HEK293T (cell line): ENCODE data around the gene SNX4.
"Not testable (repeated sequence)": the region's sequence is repeated elsewhere in the genome, so short reads cannot be mapped to it uniquely, and the experiment has no call there.

Experiments used
- CTCF ChIA-PET: fragments of 350-600 bp; formaldehyde crosslinking; extraction: SDS; loops from one replicate; lab custom pipeline; 2021; ENCODE audit warnings: antibody characterized with exemption, inconsistent platforms; lab: Yijun Ruan, JAX
- POLR2A ChIA-PET: fragments of 350-600 bp; formaldehyde crosslinking; extraction: SDS; loops from one replicate; lab custom pipeline; 2020; ENCODE audit warnings: antibody characterized with exemption, inconsistent platforms; lab: Yijun Ruan, JAX
- DNase-seq: peaks from one replicate; pipeline ENCODE4 v3.0.0; 2012; ENCODE audit warnings: mixed read lengths; ENCODE audit errors: extremely low spot score
- ARNT ChIP-seq: fragments of 450-650 bp; IDR thresholded peaks from 2 replicates; pipeline ENCODE4 v1.6.1; 2017; ENCODE audit warnings: mild to moderate bottlenecking
- BHLHE40 ChIP-seq: fragments of 450-650 bp; IDR thresholded peaks from 2 replicates; pipeline ENCODE4 v1.6.1; 2016; ENCODE audit warnings: mild to moderate bottlenecking, moderate library complexity, borderline replicate concordance
- CTBP1 ChIP-seq: fragments of 450-650 bp; IDR thresholded peaks from 2 replicates; pipeline ENCODE4 v1.6.1; 2016; ENCODE audit warnings: borderline replicate concordance
- ELF4 ChIP-seq: fragments of 450-650 bp; IDR thresholded peaks from 2 replicates; pipeline ENCODE4 v1.6.1; 2017; ENCODE audit warnings: antibody characterized with exemption
- FOXA1 ChIP-seq: fragments of 450-650 bp; IDR thresholded peaks from 2 replicates; pipeline ENCODE4 v1.6.1; 2016; ENCODE audit warnings: mild to moderate bottlenecking
- FOXK2 ChIP-seq: fragments of 450-650 bp; IDR thresholded peaks from 2 replicates; pipeline ENCODE4 v1.6.1; 2016; ENCODE audit warnings: mild to moderate bottlenecking
- FOXM1 ChIP-seq: fragments of 450-650 bp; IDR thresholded peaks from 2 replicates; pipeline ENCODE4 v1.6.1; 2017; ENCODE audit warnings: mild to moderate bottlenecking, borderline replicate concordance
- HDGF ChIP-seq: fragments of 450-650 bp; IDR thresholded peaks from 2 replicates; pipeline ENCODE4 v1.6.1; 2017; ENCODE audit warnings: antibody characterized with exemption, borderline replicate concordance
- L3MBTL2 ChIP-seq: fragments of 450-650 bp; conservative IDR thresholded peaks from 2 replicates; pipeline ENCODE4 v1.6.1; 2016; ENCODE audit warnings: mild to moderate bottlenecking
- LEF1 ChIP-seq: fragments of 450-650 bp; IDR thresholded peaks from 2 replicates; pipeline ENCODE4 v1.6.1; 2017; ENCODE audit warnings: mild to moderate bottlenecking, borderline replicate concordance
- NFRKB ChIP-seq: fragments of 450-650 bp; IDR thresholded peaks from 2 replicates; pipeline ENCODE4 v1.6.1; 2016; ENCODE audit warnings: mild to moderate bottlenecking, moderate library complexity
- SP1 ChIP-seq: fragments of 450-650 bp; IDR thresholded peaks from 2 replicates; pipeline ENCODE4 v1.6.1; 2017
- SUZ12 ChIP-seq: fragments of 450-650 bp; IDR thresholded peaks from 2 replicates; pipeline ENCODE4 v1.6.1; 2016; ENCODE audit warnings: mild to moderate bottlenecking
- TARDBP ChIP-seq: fragments of 450-650 bp; IDR thresholded peaks from 2 replicates; pipeline ENCODE4 v1.6.1; 2016
- ZNF384 ChIP-seq: fragments of 450-650 bp; IDR thresholded peaks from 2 replicates; pipeline ENCODE4 v1.6.1; 2016
- TF ChIP-seq, protein P1 (sequence below): fragments of 450-650 bp; IDR thresholded peaks from 2 replicates; pipeline ENCODE4 v1.6.1; 2016

SNX4 gene

DNA sequence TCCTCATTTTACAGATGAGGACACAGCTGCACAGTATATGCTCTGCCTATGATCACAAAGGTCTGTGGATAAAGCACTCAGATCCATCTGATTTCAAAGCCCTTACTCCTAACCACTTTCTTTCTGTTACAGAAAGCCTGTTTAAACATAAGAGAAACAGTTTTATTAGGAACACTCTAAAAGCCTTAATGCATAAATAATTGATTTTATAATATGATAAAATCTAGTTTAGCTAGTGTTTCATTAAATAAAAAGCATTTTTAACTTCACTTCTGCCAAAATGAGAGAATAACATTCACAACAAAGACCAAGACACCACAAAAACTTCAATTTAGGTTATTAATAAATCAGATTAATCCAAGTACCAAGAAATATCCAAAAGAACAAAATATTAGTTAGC is 21.4 kb downstream of the SNX4 start:
- POLR2A ChIA-PET, result no interaction called here
- no peak for TF ChIP-seq NFRKB
- no peak for TF ChIP-seq TARDBP
- no peak for TF ChIP-seq HDGF
- TF ChIP-seq LEF1, result no peak
- TF ChIP-seq, protein P1, sequence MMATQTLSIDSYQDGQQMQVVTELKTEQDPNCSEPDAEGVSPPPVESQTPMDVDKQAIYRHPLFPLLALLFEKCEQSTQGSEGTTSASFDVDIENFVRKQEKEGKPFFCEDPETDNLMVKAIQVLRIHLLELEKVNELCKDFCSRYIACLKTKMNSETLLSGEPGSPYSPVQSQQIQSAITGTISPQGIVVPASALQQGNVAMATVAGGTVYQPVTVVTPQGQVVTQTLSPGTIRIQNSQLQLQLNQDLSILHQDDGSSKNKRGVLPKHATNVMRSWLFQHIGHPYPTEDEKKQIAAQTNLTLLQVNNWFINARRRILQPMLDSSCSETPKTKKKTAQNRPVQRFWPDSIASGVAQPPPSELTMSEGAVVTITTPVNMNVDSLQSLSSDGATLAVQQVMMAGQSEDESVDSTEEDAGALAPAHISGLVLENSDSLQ, result no peak
- TF ChIP-seq ARNT, result no peak
- no peak for TF ChIP-seq ELF4
- TF ChIP-seq L3MBTL2, result no peak
- no peak for TF ChIP-seq SUZ12
- TF ChIP-seq BHLHE40, result no peak
- no peak for TF ChIP-seq FOXM1
- no peak for TF ChIP-seq FOXA1
- no peak for TF ChIP-seq SP1
- no peak for TF ChIP-seq FOXK2
- TF ChIP-seq ZNF384, result no peak
- TF ChIP-seq CTBP1, result no peak
- CTCF ChIA-PET, result no interaction called here
- DNase-seq, result no peak

- ChIA-PET CTCF (no interaction called here), POLR2A (no interaction called here)
- no peak for TF ChIP-seq L3MBTL2
- TF ChIP-seq BHLHE40, result no peak
- TF ChIP-seq SP1, result no peak
- TF ChIP-seq ARNT, result no peak
- TF ChIP-seq, protein P1, result no peak
- TF ChIP-seq FOXK2, result no peak
- TF ChIP-seq TARDBP, result no peak
- no peak for TF ChIP-seq ZNF384
- TF ChIP-seq CTBP1, result no peak
- no peak for TF ChIP-seq NFRKB
- TF ChIP-seq SUZ12, result no peak
- TF ChIP-seq FOXA1, result no peak
- TF ChIP-seq FOXM1, result no peak
- no peak for TF ChIP-seq LEF1
- TF ChIP-seq ELF4, result no peak
- TF ChIP-seq HDGF, result no peak
- DNase-seq, result no peak
Observed at GRCh38 chr3:125496701-125497100, 23.3 kb downstream of the SNX4 start.

DNA sequence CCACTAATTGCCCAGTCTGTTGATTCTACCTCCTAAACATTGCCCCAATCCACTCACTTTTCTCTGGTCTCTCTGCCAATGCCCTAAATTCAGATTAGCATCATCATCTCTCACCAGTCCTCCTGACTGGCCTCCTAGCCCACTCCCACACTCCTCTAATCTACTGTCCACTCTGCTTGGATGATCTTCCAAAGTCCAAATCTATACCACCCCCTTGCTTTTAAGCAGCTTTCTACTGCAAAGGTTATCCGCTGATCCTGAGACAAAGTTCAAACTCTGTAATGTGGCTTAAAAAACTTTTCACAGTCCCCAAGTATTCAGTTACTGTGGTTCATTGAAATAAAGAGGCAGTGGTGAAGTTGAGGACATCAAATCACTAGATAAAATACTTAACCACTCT is 37.6 kb downstream of the SNX4 start:
- POLR2A ChIA-PET, result no interaction called here
- no peak for DNase-seq
- CTCF ChIA-PET, result no interaction called here
- TF ChIP-seq SP1 (no peak), SUZ12 (no peak), TARDBP (no peak), ELF4 (no peak), ZNF384 (no peak), ARNT (no peak), BHLHE40 (no peak), L3MBTL2 (no peak)
- TF ChIP-seq, protein P1, result no peak

GRCh38 chr3:125481786-125482185 is 38.2 kb downstream of the SNX4 start:
- no peak for DNase-seq

DNA sequence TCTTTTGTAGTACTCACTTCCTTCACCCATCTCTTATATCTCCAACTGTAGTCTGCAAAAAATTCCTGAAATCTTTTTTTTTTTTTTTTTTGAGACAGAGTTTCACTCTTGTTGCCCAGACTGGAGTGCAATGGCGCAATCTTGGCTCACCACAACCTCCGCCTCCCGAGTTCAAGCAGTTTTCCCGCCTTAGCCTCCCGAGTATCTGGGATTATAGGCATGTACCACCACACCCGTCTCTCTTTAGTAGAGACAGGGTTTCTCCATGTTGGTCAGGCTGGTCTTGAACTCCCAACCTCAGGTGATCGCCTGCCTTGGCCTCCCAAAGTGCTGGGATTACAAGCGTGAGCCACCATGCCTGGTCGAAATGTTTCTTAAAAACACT is 38.6 kb downstream of the SNX4 start:
- POLR2A ChIA-PET, DNase-seq, CTCF ChIA-PET: not testable (repeated sequence)

More at GRCh38 chr3:125481786-125482185, 38.2 kb downstream of the SNX4 start:
- ChIA-PET CTCF (no interaction called here), POLR2A (no interaction called here)
- TF ChIP-seq FOXA1 (no peak), ELF4 (no peak), SUZ12 (no peak), ZNF384 (no peak), FOXK2 (no peak), BHLHE40 (no peak), LEF1 (no peak), TARDBP (no peak), L3MBTL2 (no peak), CTBP1 (no peak), NFRKB (no peak), FOXM1 (no peak), ARNT (no peak), SP1 (no peak), HDGF (no peak)
- TF ChIP-seq, protein P1, result no peak

- ChIA-PET POLR2A (interaction anchor here (1.0 kb wide), 1 partner anchor 39 kb away, joined by 3 read pairs; the partner anchor contains the start of gene SNX4), CTCF (no interaction called here)
- DNase-seq, result no peak
- no peak for TF ChIP-seq CTBP1
- TF ChIP-seq HDGF, result no peak
- no peak for TF ChIP-seq BHLHE40
Observed at GRCh38 chr3:125480656-125481374, 39.2 kb downstream of the SNX4 start.
